ENCODE data around the gene FABP3. TPM values are rescaled to one million over a fixed set of nuclear protein-coding genes. Genes with fewer than 3 reads are reported as not detected.

The FABP3 gene
- total RNA-seq, 2 donors from 2014 or later, result 3,211 to 3,527 TPM

DNA sequence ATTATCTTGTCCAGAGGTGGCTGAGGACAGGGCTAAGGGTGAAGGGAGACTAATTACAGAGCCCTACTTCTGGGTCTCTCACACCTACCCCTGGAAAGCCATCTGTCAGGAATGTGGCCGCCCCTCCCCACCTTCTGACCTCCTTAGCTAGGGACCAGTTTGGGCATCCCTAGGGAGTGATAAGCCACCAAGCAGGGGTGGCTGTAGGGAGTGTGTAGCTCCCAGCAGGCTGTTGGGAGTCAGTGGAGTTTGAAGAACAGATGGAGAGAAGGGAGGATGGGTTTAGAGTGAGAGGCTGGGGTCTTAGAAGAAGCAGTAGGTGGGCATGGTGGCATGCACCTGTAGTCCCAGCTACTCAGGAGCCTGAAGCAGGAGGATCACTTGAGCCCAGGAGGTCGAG is 39.3 kb upstream of the FABP3 start:
- no peak for TF ChIP-seq CTCF (IDR thresholded peaks at IDR 0.05)
- no peak overlapping the region for H3K27ac ChIP-seq
- no peak for DNase-seq (ENCODE audit: low spot score)
- H3K9me3 ChIP-seq, result no peaks in the 10 kb centered on the region
- H3K36me3 ChIP-seq, result no peaks in the 10 kb centered on the region
- H3K27me3 ChIP-seq, result no peaks in the 10 kb centered on the region
- no peak overlapping the region for H3K4me3 ChIP-seq
- H3K4me1 ChIP-seq, result peaks cover 0 to 15% of the 10 kb centered on the region in 2 donors

GRCh38 chr1:31410871-31411270 is 38.0 kb upstream of the FABP3 start:
- H3K36me3 ChIP-seq, result no peaks in the 10 kb centered on the region
- no peaks in the 10 kb centered on the region for H3K27me3 ChIP-seq
- H3K9me3 ChIP-seq, result no peaks in the 10 kb centered on the region
- peaks cover 0 to 15% of the 10 kb centered on the region in 2 donors for H3K4me1 ChIP-seq
- no peak for TF ChIP-seq CTCF (IDR thresholded peaks at IDR 0.05)
- no peak overlapping the region for H3K4me3 ChIP-seq
- no peak overlapping the region for H3K27ac ChIP-seq
- no peak for DNase-seq (ENCODE audit: low spot score)

- Histone ChIP-seq H3K36me3 (no peaks in the 10 kb centered on the region), H3K9me3 (no peaks in the 10 kb centered on the region), H3K4me3 (no peak overlapping the region), H3K27me3 (no peaks in the 10 kb centered on the region), H3K4me1 (peaks cover 0 to 15% of the 10 kb centered on the region in 2 donors), H3K27ac (no peak overlapping the region)
- no peak for DNase-seq (ENCODE audit: low spot score)
- TF ChIP-seq CTCF (IDR thresholded peaks at IDR 0.05), result no peak
Measured at GRCh38 chr1:31409946-31410858, 37.3 kb upstream of the FABP3 start.

DNA sequence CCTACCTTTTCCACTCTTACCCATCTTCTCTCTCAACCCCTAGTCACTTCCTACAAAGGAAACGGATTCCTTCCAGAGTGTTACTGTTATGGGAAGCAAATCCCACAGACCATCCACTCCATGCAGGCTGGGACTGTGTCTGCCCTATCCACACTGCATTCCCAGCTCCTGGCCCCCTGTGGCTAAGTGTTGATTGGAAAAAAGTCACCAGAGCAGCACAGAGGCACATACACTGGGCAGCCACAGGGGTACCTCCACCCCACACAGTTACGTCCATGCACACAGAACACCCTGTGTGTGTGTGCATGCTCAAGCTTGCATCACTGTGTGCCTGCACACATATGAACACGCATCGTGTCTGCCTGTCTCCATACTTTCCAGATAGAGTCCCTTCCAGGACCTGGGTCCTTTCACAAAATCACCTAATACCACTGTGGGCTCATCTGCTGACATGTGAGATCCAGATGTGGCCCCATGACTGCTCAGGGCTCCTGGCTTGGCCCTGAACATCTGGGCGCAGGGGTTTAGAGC is 36.0 kb upstream of the FABP3 start:
- Histone ChIP-seq H3K9me3 (no peaks in the 10 kb centered on the region), H3K4me3 (no peak overlapping the region), H3K4me1 (peaks cover 0 to 11% of the 10 kb centered on the region in 2 donors), H3K27ac (no peak overlapping the region), H3K36me3 (no peaks in the 10 kb centered on the region), H3K27me3 (no peaks in the 10 kb centered on the region)
- no peak for TF ChIP-seq CTCF (IDR thresholded peaks at IDR 0.05)
- no peak for DNase-seq (ENCODE audit: low spot score)

DNA sequence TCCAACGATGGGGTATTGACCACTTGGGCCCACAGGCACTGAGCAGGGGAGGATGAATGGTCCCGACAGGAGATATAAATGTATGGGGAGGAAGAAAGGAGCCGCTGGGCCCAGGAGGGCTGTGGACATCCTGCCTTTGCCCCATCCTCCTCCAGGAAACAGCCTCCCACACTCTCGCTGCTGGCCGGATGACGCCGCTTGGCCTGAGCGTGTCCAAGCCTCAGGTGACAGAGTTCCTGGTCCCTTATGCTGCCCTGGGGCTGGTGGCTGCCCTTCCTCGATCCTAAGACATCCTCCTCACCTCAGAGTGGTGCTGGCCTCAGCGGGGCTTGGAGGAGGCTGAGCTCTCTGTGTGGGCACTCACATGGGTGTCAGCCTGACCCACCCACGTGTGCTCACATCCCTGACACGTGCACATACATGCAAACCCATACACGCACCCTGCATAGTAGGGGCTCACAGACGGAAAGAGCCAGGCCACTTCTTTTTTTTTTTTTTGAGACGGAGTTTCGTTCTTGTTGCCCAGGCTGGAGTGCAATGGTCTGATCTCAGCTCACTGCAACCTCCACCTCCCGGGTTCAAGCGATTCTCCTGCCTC is 34.3 kb upstream of the FABP3 start:
- Histone ChIP-seq H3K4me3 (no peak overlapping the region), H3K36me3 (no peaks in the 10 kb centered on the region), H3K27me3 (no peaks in the 10 kb centered on the region), H3K4me1 (no peaks in the 10 kb centered on the region), H3K27ac (no peak overlapping the region), H3K9me3 (no peaks in the 10 kb centered on the region)
- no peak for TF ChIP-seq CTCF (IDR thresholded peaks at IDR 0.05)
- no peak for DNase-seq (ENCODE audit: low spot score)
